GM12878 (cell line): Measurements from ENCODE around the gene RAB2B. TPM values are rescaled to one million over a fixed set of nuclear protein-coding genes. Genes with fewer than 3 reads are reported as not detected.

Source experiments
- polyA plus RNA-seq, 11 experiments: library from polyadenylated mRNA; depleted of rRNA in 4 of 11; unstranded in 6 of 11; stranded (reverse) in 5 of 11; fragments of >200 nt; fragmentation: Nextera tagmentation in 4 of 11; fragmentation: Illumina TruSeq in 1 of 11; extraction: Ambion mirVana in 4 of 11; extraction: Trizol in 1 of 11; gene quantifications; 1 replicate in 1 of 11; 2 replicates in 10 of 11; pipeline versions ENCODE4 v1.2.1 to v1.2.3, GENCODE V29; 2011 to 2016; ENCODE audit warnings: inconsistent platforms in 2 of 11, missing spikeins in 2 of 11, low read depth in 1 of 11
- small RNA-seq: library from RNA; depleted of rRNA; stranded (forward); fragments of <200 nt; gene quantifications from one replicate; pipeline ENCODE3, GENCODE V24; 2014
- total RNA-seq, 4 experiments: library from RNA; depleted of rRNA in 3 of 4; stranded (reverse); fragments of >200 nt in 3 of 4; fragmentation: Illumina TruSeq in 1 of 4; extraction: Trizol in 1 of 4; gene quantifications; 2 replicates each; pipeline versions ENCODE4 v1.2.1 to v1.2.3, GENCODE V29; 2013 to 2021

RAB2B gene
- total and polyA plus RNA-seq, 10 of the 15 experiments (the other 5 are each of a cell fraction or from before 2014, with no cell fraction given) = 5.6 to 45.1 (median 12.5) TPM

Small RNA genes within 50 kb of the gene (small RNA-seq; reads per million reads assigned to genes)
- not detected for gene RN7SL650P

Other genes with a start within 250 kb of the RAB2B start
Only the 7 nearest of the 11 such genes appear.
- gene SUPT16H, start 92.9 kb downstream of the RAB2B start, total RNA-seq (2014; rRNA removed) = 117 and 128 TPM in 2 replicates
- gene SUPT16H, start 92.9 kb downstream of the RAB2B start, total RNA-seq (2014; rRNA removed; fragmentation: Illumina TruSeq; extraction: Trizol) = 160 and 164 TPM in 2 replicates
- 119 and 120 TPM in 2 replicates for gene SUPT16H, start 92.9 kb downstream of the RAB2B start, total RNA-seq (2021)
- 123 and 137 TPM in 2 replicates for gene SUPT16H, start 92.9 kb downstream of the RAB2B start, polyA plus RNA-seq (2011; rRNA removed)
- 201 and 233 TPM in 2 replicates for gene SUPT16H, start 92.9 kb downstream of the RAB2B start, polyA plus RNA-seq (2014; fragmentation: Illumina TruSeq; extraction: Trizol)
- gene SUPT16H, start 92.9 kb downstream of the RAB2B start, polyA plus RNA-seq (2014; fragmentation: Nextera tagmentation; extraction: Ambion mirVana) = 100 to 1,000 TPM in 1 of 2 experiments, 10 to 100 TPM in 1; 90.7 to 106 TPM
- 104 and 111 TPM in 2 replicates for gene SUPT16H, start 92.9 kb downstream of the RAB2B start, polyA plus RNA-seq (2014; rRNA removed)
- 100 to 1,000 TPM; 166 TPM for gene SUPT16H, start 92.9 kb downstream of the RAB2B start, polyA plus RNA-seq (2016; fragmentation: Nextera tagmentation; extraction: Ambion mirVana)
- gene CHD8, start 20.8 kb downstream of the RAB2B start, total RNA-seq (2014; rRNA removed) = 59.8 and 61.2 TPM in 2 replicates
- gene CHD8, start 20.8 kb downstream of the RAB2B start, total RNA-seq (2014; rRNA removed; fragmentation: Illumina TruSeq; extraction: Trizol) = 50.8 and 53.6 TPM in 2 replicates
- 79.5 and 80.7 TPM in 2 replicates for gene CHD8, start 20.8 kb downstream of the RAB2B start, total RNA-seq (2021)
- gene CHD8, start 20.8 kb downstream of the RAB2B start, polyA plus RNA-seq (2011; rRNA removed) = 15.4 and 23.3 TPM in 2 replicates
- 52.1 and 60.4 TPM in 2 replicates for gene CHD8, start 20.8 kb downstream of the RAB2B start, polyA plus RNA-seq (2014; fragmentation: Illumina TruSeq; extraction: Trizol)
- gene CHD8, start 20.8 kb downstream of the RAB2B start, polyA plus RNA-seq (2014; fragmentation: Nextera tagmentation; extraction: Ambion mirVana) = 10 to 100 TPM; 20.2 to 28.2 TPM
- gene CHD8, start 20.8 kb downstream of the RAB2B start, polyA plus RNA-seq (2014; rRNA removed) = 31.1 and 34.2 TPM in 2 replicates
- gene CHD8, start 20.8 kb downstream of the RAB2B start, polyA plus RNA-seq (2016; fragmentation: Nextera tagmentation; extraction: Ambion mirVana) = 10 to 100 TPM; 32.8 to 38.2 TPM
- 17.1 and 18.4 TPM in 2 replicates for gene TOX4, start 236 bp upstream of the RAB2B start, total RNA-seq (2014; rRNA removed)
- 26.0 and 27.4 TPM in 2 replicates for gene TOX4, start 236 bp upstream of the RAB2B start, total RNA-seq (2014; rRNA removed; fragmentation: Illumina TruSeq; extraction: Trizol)
- gene TOX4, start 236 bp upstream of the RAB2B start, total RNA-seq (2021) = 53.8 and 55.5 TPM in 2 replicates
- 70.3 and 113 TPM in 2 replicates for gene TOX4, start 236 bp upstream of the RAB2B start, polyA plus RNA-seq (2011; rRNA removed)
- gene TOX4, start 236 bp upstream of the RAB2B start, polyA plus RNA-seq (2014; fragmentation: Illumina TruSeq; extraction: Trizol) = 59.8 and 74.8 TPM in 2 replicates
- gene TOX4, start 236 bp upstream of the RAB2B start, polyA plus RNA-seq (2014; fragmentation: Nextera tagmentation; extraction: Ambion mirVana) = 10 to 100 TPM; 54.7 to 55.5 TPM
- 53.1 and 54.8 TPM in 2 replicates for gene TOX4, start 236 bp upstream of the RAB2B start, polyA plus RNA-seq (2014; rRNA removed)
- 10 to 100 TPM; 54.8 to 57.8 TPM for gene TOX4, start 236 bp upstream of the RAB2B start, polyA plus RNA-seq (2016; fragmentation: Nextera tagmentation; extraction: Ambion mirVana)
- 66.3 and 79.6 TPM in 2 replicates for gene METTL3, start 34.4 kb upstream of the RAB2B start, total RNA-seq (2014; rRNA removed)
- gene METTL3, start 34.4 kb upstream of the RAB2B start, total RNA-seq (2014; rRNA removed; fragmentation: Illumina TruSeq; extraction: Trizol) = 54.8 and 56.5 TPM in 2 replicates
- 56.6 and 63.9 TPM in 2 replicates for gene METTL3, start 34.4 kb upstream of the RAB2B start, total RNA-seq (2021)
- 147 and 165 TPM in 2 replicates for gene METTL3, start 34.4 kb upstream of the RAB2B start, polyA plus RNA-seq (2011; rRNA removed)
- 69.4 and 71.4 TPM in 2 replicates for gene METTL3, start 34.4 kb upstream of the RAB2B start, polyA plus RNA-seq (2014; fragmentation: Illumina TruSeq; extraction: Trizol)
- 10 to 100 TPM; 32.8 to 36.0 TPM for gene METTL3, start 34.4 kb upstream of the RAB2B start, polyA plus RNA-seq (2014; fragmentation: Nextera tagmentation; extraction: Ambion mirVana)
- 82.5 and 83.9 TPM in 2 replicates for gene METTL3, start 34.4 kb upstream of the RAB2B start, polyA plus RNA-seq (2014; rRNA removed)
- 10 to 100 TPM; 64.7 to 70.9 TPM for gene METTL3, start 34.4 kb upstream of the RAB2B start, polyA plus RNA-seq (2016; fragmentation: Nextera tagmentation; extraction: Ambion mirVana)
- gene SALL2, start 49.4 kb upstream of the RAB2B start, total RNA-seq (2014; rRNA removed) = 1.5 and 1.6 TPM in 2 replicates
- 1.7 and 1.8 TPM in 2 replicates for gene SALL2, start 49.4 kb upstream of the RAB2B start, total RNA-seq (2014; rRNA removed; fragmentation: Illumina TruSeq; extraction: Trizol)
- gene SALL2, start 49.4 kb upstream of the RAB2B start, total RNA-seq (2021) = 6.2 and 6.3 TPM in 2 replicates
- 2.0 and 2.6 TPM in 2 replicates for gene SALL2, start 49.4 kb upstream of the RAB2B start, polyA plus RNA-seq (2011; rRNA removed)
- gene SALL2, start 49.4 kb upstream of the RAB2B start, polyA plus RNA-seq (2014; fragmentation: Illumina TruSeq; extraction: Trizol) = 4.7 and 5.1 TPM in 2 replicates
- gene SALL2, start 49.4 kb upstream of the RAB2B start, polyA plus RNA-seq (2014; fragmentation: Nextera tagmentation; extraction: Ambion mirVana) = 1 to 10 TPM; 1.9 to 2.3 TPM
- 3.4 and 4.5 TPM in 2 replicates for gene SALL2, start 49.4 kb upstream of the RAB2B start, polyA plus RNA-seq (2014; rRNA removed)
- gene SALL2, start 49.4 kb upstream of the RAB2B start, polyA plus RNA-seq (2016; fragmentation: Nextera tagmentation; extraction: Ambion mirVana) = 1 to 10 TPM; 1.6 to 1.7 TPM
- not detected in 2 replicates for gene OR10G3, start 103.1 kb upstream of the RAB2B start, total RNA-seq (2014; rRNA removed)
- not detected in 2 replicates for gene OR10G3, start 103.1 kb upstream of the RAB2B start, total RNA-seq (2014; rRNA removed; fragmentation: Illumina TruSeq; extraction: Trizol)
- gene OR10G3, start 103.1 kb upstream of the RAB2B start, total RNA-seq (2021) = not detected in 2 replicates
- gene OR10G3, start 103.1 kb upstream of the RAB2B start, polyA plus RNA-seq (2011; rRNA removed) = not detected in 2 replicates
- gene OR10G3, start 103.1 kb upstream of the RAB2B start, polyA plus RNA-seq (2014; fragmentation: Illumina TruSeq; extraction: Trizol) = not detected in 2 replicates
- gene OR10G3, start 103.1 kb upstream of the RAB2B start, polyA plus RNA-seq (2014; fragmentation: Nextera tagmentation; extraction: Ambion mirVana) = not detected
- gene OR10G3, start 103.1 kb upstream of the RAB2B start, polyA plus RNA-seq (2014; rRNA removed) = not detected in 2 replicates
- gene OR10G3, start 103.1 kb upstream of the RAB2B start, polyA plus RNA-seq (2016; fragmentation: Nextera tagmentation; extraction: Ambion mirVana) = not detected
- gene OR10G2, start 158.0 kb upstream of the RAB2B start, total RNA-seq (2014; rRNA removed) = not detected in 2 replicates
- gene OR10G2, start 158.0 kb upstream of the RAB2B start, total RNA-seq (2014; rRNA removed; fragmentation: Illumina TruSeq; extraction: Trizol) = not detected in 2 replicates
- not detected in 2 replicates for gene OR10G2, start 158.0 kb upstream of the RAB2B start, total RNA-seq (2021)
- gene OR10G2, start 158.0 kb upstream of the RAB2B start, polyA plus RNA-seq (2011; rRNA removed) = not detected in 2 replicates
- gene OR10G2, start 158.0 kb upstream of the RAB2B start, polyA plus RNA-seq (2014; fragmentation: Illumina TruSeq; extraction: Trizol) = not detected in 2 replicates
- gene OR10G2, start 158.0 kb upstream of the RAB2B start, polyA plus RNA-seq (2014; fragmentation: Nextera tagmentation; extraction: Ambion mirVana) = not detected
- gene OR10G2, start 158.0 kb upstream of the RAB2B start, polyA plus RNA-seq (2014; rRNA removed) = not detected in 2 replicates
- not detected for gene OR10G2, start 158.0 kb upstream of the RAB2B start, polyA plus RNA-seq (2016; fragmentation: Nextera tagmentation; extraction: Ambion mirVana)